Ishikawa (cell line): ENCODE measurements around the gene CALHM3.
A peak's percentile ranks its signal among the peaks of the same experiment; 100 is the strongest.

Experiments
- CEBPB ChIP-seq: IDR thresholded peaks from 2 replicates; pipeline ENCODE4 v1.6.1; 2012
- CREB1 ChIP-seq: IDR thresholded peaks from 2 replicates; pipeline ENCODE4 v1.6.1; 2012; ENCODE audit warnings: low read depth
- EGR1 ChIP-seq: IDR thresholded peaks from 2 replicates; pipeline ENCODE4 v1.6.1; 2012
- EP300 ChIP-seq: IDR thresholded peaks from 2 replicates; pipeline ENCODE4 v1.6.1; 2012; ENCODE audit warnings: borderline replicate concordance
- FOXM1 ChIP-seq: IDR thresholded peaks from 2 replicates; pipeline ENCODE4 v1.6.1; 2012; ENCODE audit warnings: low read depth, borderline replicate concordance
- MAX ChIP-seq: IDR thresholded peaks from 2 replicates; pipeline ENCODE4 v1.6.1; 2012
- NFIC ChIP-seq: IDR thresholded peaks from 2 replicates; pipeline ENCODE4 v1.6.1; 2012
- RAD21 ChIP-seq: IDR thresholded peaks from 2 replicates; pipeline ENCODE4 v1.6.1; 2012; ENCODE audit warnings: low read depth
- REST ChIP-seq: IDR thresholded peaks from 2 replicates; pipeline ENCODE4 v1.6.1; 2012; ENCODE audit warnings: low read depth, mild to moderate bottlenecking
- TAF1 ChIP-seq: IDR thresholded peaks from 2 replicates; pipeline ENCODE4 v1.6.1; 2012; ENCODE audit warnings: low read depth, mild to moderate bottlenecking
- TCF12 ChIP-seq: IDR thresholded peaks from 2 replicates; pipeline ENCODE4 v1.6.1; 2012; ENCODE audit warnings: low read depth
- TEAD4 ChIP-seq: IDR thresholded peaks from 2 replicates; pipeline ENCODE4 v1.6.1; 2012
- USF1 ChIP-seq: IDR thresholded peaks from 2 replicates; pipeline ENCODE4 v1.6.1; 2012
- YY1 ChIP-seq: IDR thresholded peaks from 2 replicates; pipeline ENCODE4 v1.6.1; 2012; ENCODE audit warnings: low read depth
- ZBTB7A ChIP-seq: IDR thresholded peaks from 2 replicates; pipeline ENCODE4 v1.6.1; 2012; ENCODE audit warnings: low read depth

Gene CALHM3

GRCh38 chr10:103476046-103476768, 2.8 kb downstream of the CALHM3 start:
- peak; percentile 48 for TF ChIP-seq RAD21
- no peak for TF ChIP-seq CREB1
- no peak for TF ChIP-seq NFIC

GRCh38 chr10:103475437-103475836, 3.6 kb downstream of the CALHM3 start:
- no peak for TF ChIP-seq CREB1
- 0 out of 2 replicates have a peak, but pooled peaks have one; percentile 18 for TF ChIP-seq REST

- no peak for TF ChIP-seq REST
- TF ChIP-seq TEAD4: no peak
- TF ChIP-seq RAD21: no peak
- TF ChIP-seq TAF1: no peak
- TF ChIP-seq FOXM1: no peak
- TF ChIP-seq USF1: no peak
- no peak for TF ChIP-seq YY1
- no peak for TF ChIP-seq CREB1
- no peak for TF ChIP-seq NFIC
- no peak for TF ChIP-seq CEBPB
- no peak for TF ChIP-seq EGR1
- no peak for TF ChIP-seq EP300
- TF ChIP-seq TCF12: no peak
- no peak for TF ChIP-seq ZBTB7A
- no peak for TF ChIP-seq MAX
Observed at GRCh38 chr10:103474077-103474476, 5.0 kb downstream of the CALHM3 start.

GRCh38 chr10:103473261-103473671, 5.8 kb downstream of the CALHM3 start:
- TF ChIP-seq REST (no peak), FOXM1 (no peak)

- TF ChIP-seq YY1 (no peak), EGR1 (no peak), CREB1 (no peak), NFIC (no peak), EP300 (no peak), CEBPB (no peak), USF1 (no peak), MAX (no peak), ZBTB7A (no peak), REST (no peak), TEAD4 (no peak), TCF12 (no peak), TAF1 (no peak), FOXM1 (no peak), RAD21 (no peak)
Observed at GRCh38 chr10:103472005-103472404, 7.0 kb downstream of the CALHM3 start.
